ENCODE results near the gene OR4B1.
"Not testable (repeated sequence)": the region's sequence is repeated elsewhere in the genome, so short reads cannot be mapped to it uniquely, and the experiment has no call there.

OR4B1 gene, protein sequence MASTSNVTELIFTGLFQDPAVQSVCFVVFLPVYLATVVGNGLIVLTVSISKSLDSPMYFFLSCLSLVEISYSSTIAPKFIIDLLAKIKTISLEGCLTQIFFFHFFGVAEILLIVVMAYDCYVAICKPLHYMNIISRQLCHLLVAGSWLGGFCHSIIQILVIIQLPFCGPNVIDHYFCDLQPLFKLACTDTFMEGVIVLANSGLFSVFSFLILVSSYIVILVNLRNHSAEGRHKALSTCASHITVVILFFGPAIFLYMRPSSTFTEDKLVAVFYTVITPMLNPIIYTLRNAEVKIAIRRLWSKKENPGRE

GRCh38 chr11:48216510-48216909, at the start of gene OR4B1:
Gene OR4B1 (plus strand): TSS chr11:48216810. CDS start chr11:48216810, 0 bp downstream.
- DNase-seq (ENCODE audit: low read depth, low spot score), result no peak

DNA sequence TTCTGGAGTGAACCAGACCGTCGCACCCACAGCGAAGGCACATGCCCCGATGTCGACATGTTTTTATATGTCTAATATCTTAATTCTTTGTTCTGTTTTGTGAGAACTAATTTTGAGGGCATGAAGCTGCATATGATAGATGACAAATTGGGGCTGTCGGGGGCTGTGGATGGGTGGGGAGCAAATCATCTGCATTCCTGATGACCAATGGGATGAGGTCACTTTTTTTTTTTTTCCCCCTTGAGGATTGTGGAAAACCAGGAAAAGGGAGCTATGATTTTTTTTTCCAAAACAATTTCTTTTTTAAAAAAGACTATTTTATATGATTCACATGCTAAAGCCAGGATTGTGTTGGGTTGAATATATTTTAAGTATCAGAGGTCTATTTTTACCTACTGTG, 49.2 kb upstream of the OR4B1 start:
- no peak for DNase-seq (ENCODE audit: low read depth, low spot score)

- no peak for DNase-seq (ENCODE audit: low read depth, low spot score)
These were observed 47.8 kb upstream of the OR4B1 start for GRCh38 chr11:48168815-48169214.

GRCh38 chr11:48169259-48169658, 47.4 kb upstream of the OR4B1 start:
- no peak for DNase-seq (ENCODE audit: low read depth, low spot score)

- DNase-seq (ENCODE audit: low read depth, low spot score), result no peak
These were observed 46.9 kb upstream of the OR4B1 start for GRCh38 chr11:48169717-48170116.

GRCh38 chr11:48170241-48171233, 46.1 kb upstream of the OR4B1 start:
- DNase-seq (ENCODE audit: low read depth, low spot score), result no peak

DNA sequence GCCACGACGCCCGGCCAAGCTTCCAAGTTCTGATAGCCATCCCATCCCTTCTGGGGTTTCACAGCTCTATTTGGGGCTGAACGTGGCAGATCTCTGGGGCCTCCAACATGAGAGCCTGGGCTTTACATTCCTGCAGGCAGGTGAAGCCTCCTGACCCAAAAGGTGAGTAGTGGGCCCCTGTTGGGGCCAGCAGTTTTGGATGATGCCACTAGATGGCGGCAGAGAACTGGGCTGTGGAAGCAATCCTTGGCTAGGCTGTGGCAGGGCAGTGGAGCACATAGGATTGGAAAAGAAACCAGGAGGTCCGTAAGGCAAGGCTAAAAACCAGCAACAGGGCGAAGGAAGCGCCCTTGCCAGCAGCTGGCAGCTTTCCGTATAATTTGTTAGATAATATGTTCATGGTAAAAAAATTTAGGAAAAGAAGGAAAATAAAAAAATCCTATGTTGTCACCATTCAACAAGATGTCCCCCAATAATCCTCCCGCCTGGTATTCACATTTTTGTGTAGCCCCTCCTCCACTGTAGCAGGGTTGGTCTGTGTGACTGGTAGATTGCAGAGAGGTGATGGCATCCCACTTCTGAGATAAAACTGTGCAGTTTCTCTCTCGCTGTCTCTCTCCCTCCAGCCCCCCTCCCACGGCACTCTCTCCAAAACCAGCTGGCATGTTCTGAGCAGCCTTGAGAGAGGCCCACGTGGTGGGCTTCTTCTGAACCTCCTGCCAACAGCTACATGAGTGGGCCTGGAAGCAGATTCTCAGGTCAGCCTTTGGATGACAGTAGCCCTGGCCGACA, 43.6 kb upstream of the OR4B1 start:
- peak; percentile 23 for DNase-seq (ENCODE audit: low read depth, low spot score)

DNA sequence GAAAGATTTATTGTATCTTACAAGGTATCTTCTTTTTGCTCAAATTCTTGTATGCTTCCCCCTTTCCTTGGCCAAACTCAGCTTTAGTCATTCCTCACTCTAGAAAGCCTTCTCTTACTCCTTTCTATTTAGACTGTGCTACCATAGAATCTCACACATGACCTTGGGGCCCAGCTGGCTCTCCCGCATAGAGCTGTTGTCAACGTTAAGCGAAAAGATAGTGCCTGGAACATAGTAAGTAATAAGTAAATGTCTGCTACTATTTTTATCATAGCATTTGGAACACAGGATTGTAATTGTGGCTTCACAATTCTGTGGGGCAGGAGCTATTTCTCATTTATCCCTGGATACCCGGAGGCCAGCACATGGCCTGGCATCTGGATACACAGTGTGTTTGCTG, 38.9 kb upstream of the OR4B1 start:
- DNase-seq (ENCODE audit: low read depth, low spot score), result no peak

DNA sequence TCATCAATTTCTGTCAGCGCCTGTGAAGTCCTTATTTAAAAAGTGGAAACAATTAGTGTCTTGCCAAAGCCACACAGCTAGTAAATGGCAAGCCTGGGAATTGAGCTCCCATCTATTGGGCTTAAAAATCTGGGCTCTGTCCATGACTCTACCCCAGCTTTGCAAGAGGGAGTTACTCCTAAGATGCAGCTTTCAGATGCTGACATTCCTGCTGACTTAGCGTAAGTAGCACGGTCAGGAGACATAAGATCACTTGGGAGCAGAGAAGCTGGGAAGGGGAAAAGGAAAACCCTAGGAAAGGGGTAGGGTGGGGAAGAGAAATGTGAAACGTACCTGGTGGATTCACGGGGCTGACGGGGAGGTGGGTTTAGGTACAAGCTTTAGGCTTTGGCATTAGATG, 36.0 kb upstream of the OR4B1 start:
- no peak for DNase-seq (ENCODE audit: low read depth, low spot score)

DNA sequence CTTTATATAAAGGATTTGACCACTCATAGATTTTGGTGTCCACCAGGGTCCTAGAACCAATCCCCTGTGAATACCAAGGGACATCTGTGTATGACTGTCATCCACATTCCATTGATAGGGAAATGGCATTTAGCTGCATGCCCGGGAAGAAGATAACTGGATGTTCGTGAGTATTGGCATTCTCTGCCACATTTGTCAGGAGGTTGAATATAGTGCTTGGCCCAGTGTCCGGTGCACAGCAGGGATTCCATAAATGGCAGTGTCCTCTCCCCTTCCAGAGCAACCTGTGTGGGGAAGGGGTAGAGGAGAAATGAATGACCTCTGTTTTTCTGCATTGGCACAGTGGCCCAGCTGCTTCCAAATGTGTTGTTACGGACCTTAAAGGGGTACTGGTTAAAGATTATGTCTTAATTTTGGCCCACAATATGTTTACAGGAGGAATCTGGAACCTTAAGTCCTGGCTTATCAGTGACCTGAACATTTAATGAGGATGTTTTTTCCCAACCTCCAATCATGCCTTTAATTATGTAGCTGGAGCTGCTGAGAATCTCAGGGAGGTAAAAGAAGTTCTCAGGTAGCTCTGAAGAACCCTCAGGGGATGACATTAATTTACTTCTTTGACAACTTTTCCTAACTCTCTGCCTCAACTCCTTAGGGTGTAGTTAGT, 33.6 kb upstream of the OR4B1 start:
- DNase-seq (ENCODE audit: low read depth, low spot score), result no peak

GRCh38 chr11:48184452-48184851, 32.2 kb upstream of the OR4B1 start:
- no peak for DNase-seq (ENCODE audit: low read depth, low spot score)

DNA sequence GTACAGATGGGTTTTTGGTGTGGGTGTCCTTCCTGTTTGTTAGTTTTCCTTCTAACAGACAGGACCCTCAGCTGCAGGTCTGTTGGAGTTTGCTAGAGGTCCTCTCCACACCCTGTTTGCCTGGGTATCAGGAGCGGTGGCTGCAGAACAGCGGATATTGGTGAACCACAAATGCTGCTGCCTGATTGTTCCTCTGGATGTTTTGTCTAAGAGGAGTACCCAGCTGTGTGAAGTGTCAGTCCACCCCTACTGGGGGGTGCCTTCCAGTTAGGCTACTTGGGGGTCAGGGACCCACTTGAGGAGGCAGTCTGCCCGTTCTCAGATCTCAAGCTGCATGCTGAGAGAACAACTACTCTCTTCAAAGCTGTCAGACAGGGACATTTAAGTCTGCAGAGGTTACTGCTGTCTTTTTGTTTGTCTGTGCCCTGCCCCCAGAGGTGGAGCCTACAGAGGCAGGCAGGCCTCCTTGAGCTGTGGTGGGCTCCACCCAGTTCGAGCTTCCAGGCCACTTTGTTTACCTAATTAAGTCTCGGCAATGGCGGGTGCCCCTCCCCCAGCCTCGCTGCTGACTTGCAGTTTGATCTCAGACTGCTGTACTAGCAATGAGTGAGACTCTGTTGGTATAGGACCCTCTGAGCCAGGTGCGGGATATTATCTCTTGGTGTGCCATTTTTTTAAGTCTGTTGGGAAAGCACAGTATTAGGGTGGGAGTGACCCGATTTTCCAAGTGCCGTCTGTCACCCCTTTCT, 25.5 kb upstream of the OR4B1 start:
- DNase-seq (ENCODE audit: low read depth, low spot score), result not testable (repeated sequence)

DNA sequence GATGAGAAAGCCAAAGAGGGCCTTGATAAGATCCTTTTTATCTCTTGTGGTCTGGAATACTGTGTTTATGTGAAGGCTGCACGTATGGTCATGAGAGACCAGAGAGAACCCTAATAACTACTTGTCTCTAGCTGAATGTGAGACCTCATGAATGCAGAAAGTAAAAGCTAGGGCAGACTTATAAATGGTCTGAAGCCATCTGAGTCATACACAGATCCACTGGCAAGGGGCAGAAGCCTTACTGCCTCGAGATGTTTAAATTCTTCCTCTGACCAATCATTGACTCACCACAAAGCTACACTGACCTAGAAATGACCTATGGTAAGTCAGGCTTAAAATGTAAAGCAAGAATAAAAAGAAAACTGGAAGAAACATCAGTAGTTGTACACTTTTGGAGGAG, 22.7 kb upstream of the OR4B1 start:
- DNase-seq (ENCODE audit: low read depth, low spot score), result no peak

DNA sequence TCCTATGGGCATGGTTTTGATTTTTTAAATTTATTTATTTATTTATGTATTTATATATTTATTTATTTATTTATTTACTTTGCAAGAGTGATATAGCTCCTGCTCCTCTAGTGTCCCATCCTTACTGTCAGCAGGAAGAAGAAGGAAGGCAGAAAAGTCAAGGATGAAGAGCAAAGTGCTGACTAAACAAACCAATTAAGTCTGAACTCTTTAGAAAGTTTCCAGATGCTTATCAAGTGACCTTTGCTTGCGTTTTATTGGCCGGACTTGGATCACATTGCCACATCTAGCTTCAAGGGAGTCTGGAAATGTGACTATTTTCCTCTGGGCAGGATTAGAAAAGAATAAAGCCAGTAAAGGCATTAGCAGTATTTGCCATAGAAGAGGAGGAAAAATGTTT, 8.7 kb upstream of the OR4B1 start:
- no peak for DNase-seq (ENCODE audit: low read depth, low spot score)

- no peak for DNase-seq (ENCODE audit: low read depth, low spot score)
These were observed 6.6 kb upstream of the OR4B1 start for GRCh38 chr11:48210052-48210451.

DNA sequence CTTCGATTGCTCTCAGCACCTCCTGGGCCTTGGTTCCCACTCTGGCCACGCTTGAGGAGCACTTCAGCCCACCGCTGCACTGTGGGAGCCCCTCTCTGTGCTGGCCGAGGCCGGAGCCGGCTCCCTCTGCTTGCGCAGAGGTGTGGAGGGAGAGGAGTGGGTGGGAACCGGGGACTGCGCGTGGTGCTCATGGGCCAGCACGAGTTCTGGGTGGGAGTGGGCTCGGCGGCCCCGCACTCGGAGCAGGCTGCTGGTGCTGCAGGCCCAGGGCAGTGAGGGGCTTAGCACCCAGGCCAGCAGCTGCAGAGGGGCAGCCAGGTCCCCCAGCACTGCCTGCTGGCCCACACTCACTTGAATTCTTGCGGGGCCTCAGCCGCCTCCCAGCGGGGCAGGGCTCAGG, 12.2 kb downstream of the OR4B1 start:
- no peak for DNase-seq (ENCODE audit: low read depth, low spot score)

DNA sequence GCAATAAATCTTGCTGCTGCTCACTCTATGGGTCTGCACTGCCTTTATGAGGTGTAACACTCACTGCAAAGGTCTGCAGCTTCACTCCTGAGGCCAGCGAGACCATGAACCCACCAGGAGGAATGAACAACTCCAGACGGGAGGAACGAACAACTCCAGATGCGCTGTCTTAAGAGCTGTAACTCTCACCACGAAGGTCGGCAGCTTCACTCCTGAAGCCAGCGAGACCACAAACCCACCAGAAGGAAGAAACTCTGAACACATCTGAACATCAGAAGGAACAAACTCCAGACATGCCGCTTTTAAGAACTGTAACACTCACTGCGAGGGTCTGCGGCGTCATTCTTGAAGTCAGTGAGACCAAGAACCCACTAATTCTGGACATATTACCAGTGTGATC, 13.4 kb downstream of the OR4B1 start:
- DNase-seq (ENCODE audit: low read depth, low spot score), result not testable (repeated sequence)

DNA sequence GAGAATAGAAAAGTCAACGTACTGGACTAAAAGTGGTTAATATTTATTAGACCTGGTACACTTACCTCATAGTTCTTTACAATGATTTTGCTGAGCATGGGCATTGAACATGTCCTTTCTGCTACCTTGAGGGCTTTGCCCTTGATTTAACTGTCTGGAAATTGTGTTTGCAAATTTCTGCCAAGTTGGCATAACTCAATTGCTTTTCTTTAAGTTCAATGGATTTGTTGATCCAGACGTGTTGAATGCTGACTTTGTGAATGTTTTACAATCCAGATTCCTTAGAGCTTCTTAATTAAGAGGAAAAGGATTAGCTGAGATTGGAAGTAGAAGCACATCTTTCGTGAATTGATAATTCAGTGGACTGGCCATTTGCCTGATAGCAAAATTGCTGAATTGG, 21.1 kb downstream of the OR4B1 start:
- DNase-seq (ENCODE audit: low read depth, low spot score), result no peak

GRCh38 chr11:48242501-48242900, 25.9 kb downstream of the OR4B1 start:
- DNase-seq (ENCODE audit: low read depth, low spot score), result no peak

DNA sequence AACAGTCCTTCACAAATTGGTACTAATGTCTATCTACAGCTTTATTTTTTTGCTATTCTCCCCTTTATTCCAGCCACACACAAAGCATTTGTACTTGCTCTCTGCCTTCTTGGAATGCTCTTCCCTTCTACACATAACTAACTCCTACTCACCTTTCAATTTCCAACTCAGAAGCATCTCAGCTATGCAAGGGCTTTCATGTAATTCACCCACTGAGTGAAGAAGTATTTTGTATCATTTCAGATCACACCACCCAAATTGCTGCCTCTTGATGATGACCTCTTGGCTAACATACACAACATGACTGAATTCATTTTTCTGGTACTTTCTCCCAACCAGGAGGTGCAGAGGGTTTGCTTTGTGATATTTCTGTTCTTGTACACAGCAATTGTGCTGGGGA, 28.2 kb downstream of the OR4B1 start, which contains the start of gene OR4X2:
Gene OR4X2, plus strand, starts transcription at position 301 of the 400 bp plus-strand sequence. Its CDS starts 0 bp downstream, at position 301.
- no peak for DNase-seq (ENCODE audit: low read depth, low spot score)

- no peak for DNase-seq (ENCODE audit: low read depth, low spot score)
These were observed 32.3 kb downstream of the OR4B1 start for GRCh38 chr11:48248902-48249301.
